RKO (cell line): ENCODE measurements around the gene CYTH4.

ENCODE experiments used
- DNase-seq: peaks from one replicate; pipeline ENCODE4 v3.0.0-alpha.2; 2016; ENCODE audit warnings: low spot score

CYTH4 gene

DNA sequence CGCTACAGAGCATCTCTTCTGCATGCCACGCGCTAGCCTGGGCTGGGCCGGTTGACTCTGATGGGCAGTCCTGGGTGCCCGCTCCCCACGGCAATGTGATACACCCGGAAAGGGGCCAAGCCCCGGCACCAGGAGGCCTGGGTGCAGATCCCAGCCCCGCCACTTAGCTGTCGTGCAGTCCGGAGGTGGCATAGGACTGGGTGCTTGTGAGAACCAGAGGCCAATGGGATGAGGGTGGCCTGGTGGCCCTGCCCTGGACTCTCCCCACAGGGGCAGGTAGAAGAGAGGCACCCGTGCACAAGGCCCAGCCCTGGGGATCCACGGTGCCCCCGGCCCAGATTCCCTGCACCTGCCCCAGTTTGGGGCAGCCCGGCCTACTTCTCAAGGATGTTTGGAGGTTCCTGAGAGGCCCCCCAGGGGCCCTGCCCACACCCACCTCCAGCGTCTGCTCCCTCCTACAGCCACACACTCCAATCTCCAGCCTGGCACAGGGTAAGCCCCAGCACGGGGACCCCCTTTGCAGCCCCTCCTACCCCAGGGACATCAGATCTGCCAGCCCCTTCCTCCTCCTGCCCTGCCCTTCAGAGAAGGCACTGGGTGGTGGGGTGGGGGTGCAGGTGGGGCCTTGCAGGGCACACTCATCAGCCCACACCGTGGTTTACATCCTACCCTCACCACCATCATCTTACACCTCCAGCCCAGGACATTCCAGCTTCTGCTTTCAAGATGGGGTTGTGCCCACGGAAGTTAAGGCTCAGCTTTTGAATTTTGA, 66.9 kb downstream of the CYTH4 start:
- no peak for DNase-seq

DNA sequence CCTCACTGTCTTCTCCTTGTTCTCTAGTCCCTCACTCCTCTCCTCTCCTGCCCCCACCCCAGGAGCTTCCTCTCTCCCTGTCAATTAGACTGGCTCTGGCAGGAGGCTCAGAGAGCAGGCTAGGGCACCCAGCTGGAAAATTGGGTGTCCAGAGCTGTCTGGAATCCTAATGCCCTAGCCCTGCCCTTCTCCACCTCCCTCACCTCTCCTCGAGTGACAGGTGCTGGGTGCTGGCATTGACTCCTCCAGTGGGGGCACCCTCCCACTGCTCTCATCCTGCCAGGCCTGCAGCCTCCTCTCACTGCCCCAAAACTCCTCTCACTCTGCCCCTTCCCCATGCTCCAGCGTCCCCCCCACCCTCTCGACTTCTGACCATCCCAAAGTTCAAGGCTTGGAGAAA, 68.9 kb downstream of the CYTH4 start:
- DNase-seq = no peak

DNA sequence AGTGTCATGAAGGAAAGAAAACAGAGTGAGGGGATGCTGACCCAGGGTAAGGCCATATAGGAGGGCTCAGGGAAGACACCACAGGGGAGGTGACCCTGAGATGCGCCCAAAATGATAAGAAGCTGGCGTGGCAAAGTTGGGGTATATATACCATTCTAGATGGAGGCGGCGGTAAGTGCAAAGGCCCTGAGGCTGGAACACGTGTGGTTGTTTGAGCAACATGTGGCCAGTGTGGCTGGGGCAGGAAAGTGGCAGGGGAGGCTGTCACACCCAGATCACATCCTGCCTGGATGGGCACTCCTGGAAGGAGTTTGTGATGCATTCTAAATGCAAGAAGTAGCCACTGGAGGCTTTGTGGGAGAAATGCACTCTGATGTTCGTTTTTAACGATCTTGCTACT, 70.2 kb downstream of the CYTH4 start:
- no peak for DNase-seq

- no peak for DNase-seq
Observed at GRCh38 chr22:37353839-37354238, 71.5 kb downstream of the CYTH4 start.

GRCh38 chr22:37354261-37354660, 72.0 kb downstream of the CYTH4 start:
- DNase-seq = no peak

DNA sequence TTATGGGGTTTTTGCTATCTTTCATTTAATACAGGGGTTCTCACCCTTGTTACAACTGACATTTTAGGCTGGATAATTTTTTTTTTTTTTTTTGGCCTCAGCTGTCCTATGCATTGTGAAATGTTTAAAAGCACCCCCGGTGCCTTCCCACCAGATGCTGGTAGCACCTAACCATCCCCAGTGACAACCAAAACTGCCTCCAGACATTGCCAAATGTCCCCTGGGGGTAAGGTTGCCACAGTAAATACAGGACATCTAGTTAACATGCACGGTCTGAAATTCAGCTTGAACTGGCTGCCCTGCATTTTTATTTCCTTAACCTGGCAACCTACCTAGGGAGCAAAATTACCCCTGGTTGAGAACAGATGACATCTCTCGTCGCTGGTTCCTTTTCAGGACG, 72.4 kb downstream of the CYTH4 start:
- DNase-seq = no peak

DNA sequence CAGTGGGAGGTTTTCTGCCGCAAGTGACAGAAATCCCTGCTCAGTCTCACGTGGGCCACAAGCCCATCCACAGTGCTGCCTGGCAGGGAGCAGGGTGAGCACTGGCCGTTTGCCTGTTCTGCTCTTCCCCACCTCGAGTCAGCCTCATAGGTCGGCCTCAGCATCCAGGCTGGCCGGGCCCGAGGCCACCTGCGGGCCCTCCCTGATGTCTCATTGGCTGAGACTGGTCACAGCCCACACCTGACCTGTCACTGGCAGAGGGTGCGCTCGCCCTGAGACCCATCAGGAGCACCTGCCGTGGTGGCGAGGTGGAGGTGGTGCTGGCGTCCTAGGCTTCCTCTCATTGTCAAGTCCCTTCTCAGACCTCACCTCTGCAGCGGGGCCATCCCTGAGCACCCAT, 72.9 kb downstream of the CYTH4 start:
- DNase-seq = no peak

DNA sequence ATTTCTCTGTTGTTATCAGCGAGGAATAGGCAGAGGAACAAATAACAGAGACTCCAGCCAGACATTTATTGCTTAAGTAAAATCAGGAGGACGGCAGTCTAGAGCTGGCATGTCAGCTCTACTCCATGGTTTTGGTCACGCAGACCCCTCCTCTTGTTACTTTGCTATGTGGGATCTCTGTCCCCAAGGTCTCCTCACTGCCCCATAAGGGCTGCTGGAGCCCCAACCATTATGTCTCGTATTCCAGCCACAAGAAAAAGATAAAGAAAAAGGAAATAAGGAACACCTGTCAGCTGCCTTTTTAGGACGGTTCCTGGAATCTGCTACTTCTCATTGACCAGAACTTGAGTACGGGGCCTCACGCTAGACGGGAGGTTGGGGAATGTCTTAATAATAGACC, 74.6 kb downstream of the CYTH4 start:
- no peak for DNase-seq

GRCh38 chr22:37357446-37358075, 75.3 kb downstream of the CYTH4 start:
- DNase-seq = no peak

DNA sequence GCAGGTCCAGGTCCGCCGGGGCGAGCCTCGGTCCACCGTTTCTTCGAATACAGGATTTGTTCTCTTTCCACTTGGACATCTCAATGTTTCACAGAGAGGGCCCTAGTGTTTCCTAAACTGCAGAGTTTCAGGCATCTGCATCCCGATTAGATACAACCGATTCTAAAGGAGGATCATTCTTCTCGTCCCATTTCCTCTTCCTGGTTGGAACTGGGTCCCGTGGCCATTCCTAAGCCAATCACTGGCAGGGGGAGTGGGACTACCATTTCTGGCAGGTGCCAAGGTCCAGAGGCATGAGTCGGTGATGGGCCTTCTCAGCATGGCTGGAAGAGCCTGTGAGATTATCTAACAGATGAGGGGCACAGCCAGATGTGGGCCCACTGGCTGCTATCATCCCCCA, 76.1 kb downstream of the CYTH4 start:
- no peak for DNase-seq

DNA sequence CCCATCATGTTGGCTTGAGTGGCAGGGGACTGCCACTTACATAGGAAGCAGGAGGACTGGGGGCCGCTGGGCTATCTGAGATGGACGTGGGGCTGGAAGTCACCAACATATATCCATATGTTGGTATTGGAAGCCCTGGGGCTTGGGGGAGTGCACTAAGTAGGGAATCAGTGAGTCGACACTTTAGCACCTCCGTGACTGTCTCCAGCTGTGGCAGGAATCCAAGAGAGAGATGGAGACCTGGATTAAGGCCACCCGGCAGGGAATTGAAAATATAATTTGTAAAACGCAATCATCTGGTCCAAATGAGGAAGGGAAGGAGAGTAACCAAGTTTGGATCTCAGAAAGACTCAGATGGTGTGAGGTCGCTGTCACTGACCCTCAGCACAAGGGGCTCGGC, 76.6 kb downstream of the CYTH4 start:
- DNase-seq = no peak

DNA sequence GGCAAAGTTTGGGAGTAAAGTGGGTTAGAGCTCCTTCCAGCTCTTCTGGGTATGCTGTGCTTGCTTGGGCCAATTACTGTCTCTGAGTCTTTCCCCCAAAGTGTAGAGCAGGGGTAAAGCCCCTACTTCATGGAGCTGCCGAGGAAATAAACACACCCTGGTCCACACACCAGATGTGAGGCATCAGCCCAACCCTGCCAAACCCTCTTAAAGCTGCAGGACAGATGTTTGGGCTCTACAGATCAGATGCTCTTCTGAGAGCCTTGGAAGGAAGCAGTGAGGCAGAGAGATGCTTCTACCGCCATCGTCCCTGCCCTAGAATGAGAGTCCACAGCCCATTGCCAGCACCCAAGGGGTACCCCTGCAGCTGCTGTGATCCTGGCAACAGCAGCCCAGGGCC, 80.3 kb downstream of the CYTH4 start:
- DNase-seq = no peak

- DNase-seq = no peak
Observed at GRCh38 chr22:37363261-37363992, 81.1 kb downstream of the CYTH4 start.
